ENCODE data around the gene ZNF410.

DNA sequence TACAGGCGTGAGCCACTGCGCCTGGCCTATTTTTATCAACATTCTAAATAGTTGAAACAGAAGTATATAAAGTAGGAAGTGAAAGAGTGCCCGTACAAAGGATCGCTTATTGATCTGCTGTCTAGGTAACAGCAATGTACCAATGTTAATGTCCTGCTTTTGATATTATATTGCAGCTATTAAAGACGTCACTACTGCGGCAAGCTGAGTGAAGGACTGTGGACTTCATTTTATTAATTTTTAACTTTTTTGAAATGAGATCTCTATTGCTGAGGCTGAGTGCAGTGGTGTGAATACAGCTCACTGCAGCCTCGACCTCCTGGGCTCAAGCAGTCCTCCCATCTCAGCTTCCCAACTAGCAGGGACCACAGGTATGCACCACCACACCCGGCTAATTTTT, 24.2 kb upstream of the ZNF410 start:
- no peak for TF ChIP-seq EP300 (IDR thresholded peaks at IDR 0.05; ENCODE audit: low read depth)
- TF ChIP-seq, protein P1, sequence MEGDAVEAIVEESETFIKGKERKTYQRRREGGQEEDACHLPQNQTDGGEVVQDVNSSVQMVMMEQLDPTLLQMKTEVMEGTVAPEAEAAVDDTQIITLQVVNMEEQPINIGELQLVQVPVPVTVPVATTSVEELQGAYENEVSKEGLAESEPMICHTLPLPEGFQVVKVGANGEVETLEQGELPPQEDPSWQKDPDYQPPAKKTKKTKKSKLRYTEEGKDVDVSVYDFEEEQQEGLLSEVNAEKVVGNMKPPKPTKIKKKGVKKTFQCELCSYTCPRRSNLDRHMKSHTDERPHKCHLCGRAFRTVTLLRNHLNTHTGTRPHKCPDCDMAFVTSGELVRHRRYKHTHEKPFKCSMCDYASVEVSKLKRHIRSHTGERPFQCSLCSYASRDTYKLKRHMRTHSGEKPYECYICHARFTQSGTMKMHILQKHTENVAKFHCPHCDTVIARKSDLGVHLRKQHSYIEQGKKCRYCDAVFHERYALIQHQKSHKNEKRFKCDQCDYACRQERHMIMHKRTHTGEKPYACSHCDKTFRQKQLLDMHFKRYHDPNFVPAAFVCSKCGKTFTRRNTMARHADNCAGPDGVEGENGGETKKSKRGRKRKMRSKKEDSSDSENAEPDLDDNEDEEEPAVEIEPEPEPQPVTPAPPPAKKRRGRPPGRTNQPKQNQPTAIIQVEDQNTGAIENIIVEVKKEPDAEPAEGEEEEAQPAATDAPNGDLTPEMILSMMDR (IDR thresholded peaks at IDR 0.05) = no peak
- no peak for TF ChIP-seq POLR2AphosphoS5 (IDR thresholded peaks at IDR 0.05)
